Transverse colon (tissue), 3 donors: Measurements from ENCODE around the gene DISC1.
"Not testable (repeated sequence)": the region's sequence is repeated elsewhere in the genome, so short reads cannot be mapped to it uniquely, and the experiment has no call there.

Source experiments
- CTCF ChIP-seq, 5 experiments: fragments of 200-600 bp in 3 of 5; fragments of 450-650 bp in 2 of 5; sonication (generic) in 3 of 5; IDR thresholded peaks; 1 replicate in 2 of 5; 2 replicates in 3 of 5; pipeline ENCODE4 v1.5.1; 2016 to 2017; ENCODE audit warnings: antibody characterized with exemption in 5 of 5, inconsistent platforms in 3 of 5, mild to moderate bottlenecking in 2 of 5, moderate library complexity in 1 of 5
- POLR2A ChIP-seq: fragments of 450-650 bp; IDR thresholded peaks from one replicate; pipeline ENCODE4 v1.6.1; 2016; ENCODE audit warnings: antibody characterized with exemption, mild to moderate bottlenecking, moderate library complexity

- not testable (repeated sequence) for TF ChIP-seq CTCF (IDR thresholded peaks at IDR 0.05); POLR2A
Observed at GRCh38 chr1:231765825-231766224, 139.2 kb downstream of the DISC1 start.
